HL-60 (cell line): ENCODE measurements around the gene TSC22D3.

Experiments
- CTCF ChIP-seq: IDR thresholded peaks from one replicate; pipeline ENCODE4 v1.5.1; 2011; ENCODE audit warnings: low read length, control low read depth, inconsistent platforms; ENCODE audit not compliant: insufficient read depth
- GABPA ChIP-seq: IDR thresholded peaks from 2 replicates; pipeline ENCODE4 v1.6.1; 2012; ENCODE audit warnings: low read depth
- POLR2AphosphoS5 ChIP-seq: IDR thresholded peaks from 2 replicates; pipeline ENCODE4 v1.6.1; 2012; ENCODE audit warnings: low read depth
- SPI1 ChIP-seq: IDR thresholded peaks from 2 replicates; pipeline ENCODE4 v1.6.1; 2012; ENCODE audit warnings: low read depth, mild to moderate bottlenecking, borderline replicate concordance
- TF ChIP-seq, protein P1 (sequence below): IDR thresholded peaks from 2 replicates; pipeline ENCODE4 v1.6.1; 2012; ENCODE audit warnings: low read depth; ENCODE audit not compliant: insufficient replicate concordance

DNA sequence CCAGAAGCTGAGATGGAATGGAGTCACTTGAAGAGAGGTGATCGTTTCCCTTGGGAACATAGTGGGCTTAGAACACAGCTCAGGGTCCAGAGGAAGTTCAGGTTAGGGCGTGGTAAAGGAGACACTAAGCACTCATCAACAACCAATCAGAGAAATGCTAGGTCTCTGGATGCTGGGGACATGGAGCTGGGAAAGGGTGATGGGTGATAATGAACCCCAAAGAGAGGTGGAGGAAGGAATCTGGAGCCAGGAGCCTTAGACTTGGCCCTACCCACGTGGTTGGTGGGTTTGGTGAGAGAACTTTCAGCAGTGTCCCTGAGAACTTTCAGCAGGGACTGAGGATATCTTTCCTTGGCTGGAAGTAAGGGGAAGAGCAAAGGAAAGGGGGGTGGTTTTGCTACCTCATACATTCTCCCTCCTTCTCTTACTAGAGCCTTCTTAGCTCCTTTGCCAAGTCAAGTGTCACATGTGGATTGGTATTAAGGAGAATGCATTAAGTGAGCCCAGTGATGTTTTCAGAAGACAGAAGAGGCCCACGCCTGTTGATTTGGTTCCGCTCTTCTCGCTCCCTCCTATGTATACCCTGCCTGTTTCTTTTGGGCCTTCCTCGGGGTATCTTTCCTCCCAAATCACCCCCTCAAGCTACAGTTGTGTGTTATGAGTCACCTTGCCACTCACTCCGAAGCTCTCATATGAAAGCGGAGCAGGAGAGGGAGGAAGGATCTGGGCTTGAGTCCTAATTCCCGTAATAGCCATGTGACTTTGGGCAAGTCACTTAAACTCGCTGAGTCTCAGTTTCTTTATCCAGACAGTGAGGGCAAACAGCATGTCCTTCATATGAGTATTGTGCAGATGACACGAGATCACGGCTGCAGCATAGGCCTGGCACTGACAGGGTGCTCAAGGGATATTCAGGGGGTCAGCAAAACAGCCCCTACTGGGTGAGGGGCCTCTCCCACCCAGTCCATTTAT, 63.1 kb downstream of the TSC22D3 start:
- TF ChIP-seq CTCF = no peak
- TF ChIP-seq SPI1 = no peak
- TF ChIP-seq, protein P1, sequence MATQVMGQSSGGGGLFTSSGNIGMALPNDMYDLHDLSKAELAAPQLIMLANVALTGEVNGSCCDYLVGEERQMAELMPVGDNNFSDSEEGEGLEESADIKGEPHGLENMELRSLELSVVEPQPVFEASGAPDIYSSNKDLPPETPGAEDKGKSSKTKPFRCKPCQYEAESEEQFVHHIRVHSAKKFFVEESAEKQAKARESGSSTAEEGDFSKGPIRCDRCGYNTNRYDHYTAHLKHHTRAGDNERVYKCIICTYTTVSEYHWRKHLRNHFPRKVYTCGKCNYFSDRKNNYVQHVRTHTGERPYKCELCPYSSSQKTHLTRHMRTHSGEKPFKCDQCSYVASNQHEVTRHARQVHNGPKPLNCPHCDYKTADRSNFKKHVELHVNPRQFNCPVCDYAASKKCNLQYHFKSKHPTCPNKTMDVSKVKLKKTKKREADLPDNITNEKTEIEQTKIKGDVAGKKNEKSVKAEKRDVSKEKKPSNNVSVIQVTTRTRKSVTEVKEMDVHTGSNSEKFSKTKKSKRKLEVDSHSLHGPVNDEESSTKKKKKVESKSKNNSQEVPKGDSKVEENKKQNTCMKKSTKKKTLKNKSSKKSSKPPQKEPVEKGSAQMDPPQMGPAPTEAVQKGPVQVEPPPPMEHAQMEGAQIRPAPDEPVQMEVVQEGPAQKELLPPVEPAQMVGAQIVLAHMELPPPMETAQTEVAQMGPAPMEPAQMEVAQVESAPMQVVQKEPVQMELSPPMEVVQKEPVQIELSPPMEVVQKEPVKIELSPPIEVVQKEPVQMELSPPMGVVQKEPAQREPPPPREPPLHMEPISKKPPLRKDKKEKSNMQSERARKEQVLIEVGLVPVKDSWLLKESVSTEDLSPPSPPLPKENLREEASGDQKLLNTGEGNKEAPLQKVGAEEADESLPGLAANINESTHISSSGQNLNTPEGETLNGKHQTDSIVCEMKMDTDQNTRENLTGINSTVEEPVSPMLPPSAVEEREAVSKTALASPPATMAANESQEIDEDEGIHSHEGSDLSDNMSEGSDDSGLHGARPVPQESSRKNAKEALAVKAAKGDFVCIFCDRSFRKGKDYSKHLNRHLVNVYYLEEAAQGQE = no peak
- TF ChIP-seq POLR2AphosphoS5 = peak; percentile 52; the same call in 1 of the 2 replicates
- TF ChIP-seq GABPA = no peak
